Tibial nerve (tissue), 4 donors: ENCODE measurements around the gene SLC16A12.

Source experiments
- EP300 ChIP-seq, 2 donors: sonication (generic); formaldehyde crosslinking; IDR thresholded peaks; one replicate each; pipeline ENCODE4 v1.6.1; 2017; ENCODE audit warnings: antibody characterized with exemption in 2 of 2, mild to moderate bottlenecking in 1 of 2
- POLR2A ChIP-seq, 2 donors: fragments of 450-650 bp; IDR thresholded peaks; one replicate each; pipeline ENCODE4 v1.6.1; 2017; ENCODE audit warnings: antibody characterized with exemption in 2 of 2, mild to moderate bottlenecking in 2 of 2, moderate library complexity in 2 of 2
- TF ChIP-seq, protein P1 (sequence below), 5 experiments: fragments of 200-600 bp in 3 of 5; fragments of 450-650 bp in 2 of 5; sonication (generic) in 3 of 5; IDR thresholded peaks; one replicate each; pipeline ENCODE4 v1.5.1; 2016 to 2019; ENCODE audit warnings: antibody characterized with exemption in 5 of 5, mild to moderate bottlenecking in 3 of 5, moderate library complexity in 2 of 5

DNA sequence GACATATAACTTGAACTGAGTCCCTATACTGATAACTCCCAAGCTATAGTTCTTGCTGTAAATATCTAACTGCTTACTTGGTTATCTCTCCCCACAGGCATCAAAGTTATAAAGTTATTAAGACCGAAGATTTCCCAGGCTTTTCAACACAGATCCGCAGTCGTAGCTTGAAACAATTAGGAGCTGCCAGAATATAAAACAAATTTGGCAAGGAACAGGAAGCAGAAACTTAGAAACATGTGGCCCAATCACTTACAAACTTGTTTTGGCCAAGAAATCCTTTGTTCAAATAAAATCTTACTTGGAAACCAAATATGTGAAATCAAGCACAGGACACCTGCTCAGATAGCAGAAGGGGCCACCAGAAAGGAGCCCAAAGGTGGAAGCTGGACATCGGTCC lies 9.0 kb downstream of the SLC16A12 start:
- no peak for TF ChIP-seq POLR2A (IDR thresholded peaks at IDR 0.05)
- TF ChIP-seq, protein P1, sequence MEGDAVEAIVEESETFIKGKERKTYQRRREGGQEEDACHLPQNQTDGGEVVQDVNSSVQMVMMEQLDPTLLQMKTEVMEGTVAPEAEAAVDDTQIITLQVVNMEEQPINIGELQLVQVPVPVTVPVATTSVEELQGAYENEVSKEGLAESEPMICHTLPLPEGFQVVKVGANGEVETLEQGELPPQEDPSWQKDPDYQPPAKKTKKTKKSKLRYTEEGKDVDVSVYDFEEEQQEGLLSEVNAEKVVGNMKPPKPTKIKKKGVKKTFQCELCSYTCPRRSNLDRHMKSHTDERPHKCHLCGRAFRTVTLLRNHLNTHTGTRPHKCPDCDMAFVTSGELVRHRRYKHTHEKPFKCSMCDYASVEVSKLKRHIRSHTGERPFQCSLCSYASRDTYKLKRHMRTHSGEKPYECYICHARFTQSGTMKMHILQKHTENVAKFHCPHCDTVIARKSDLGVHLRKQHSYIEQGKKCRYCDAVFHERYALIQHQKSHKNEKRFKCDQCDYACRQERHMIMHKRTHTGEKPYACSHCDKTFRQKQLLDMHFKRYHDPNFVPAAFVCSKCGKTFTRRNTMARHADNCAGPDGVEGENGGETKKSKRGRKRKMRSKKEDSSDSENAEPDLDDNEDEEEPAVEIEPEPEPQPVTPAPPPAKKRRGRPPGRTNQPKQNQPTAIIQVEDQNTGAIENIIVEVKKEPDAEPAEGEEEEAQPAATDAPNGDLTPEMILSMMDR (IDR thresholded peaks at IDR 0.05), result no peak
- TF ChIP-seq EP300 (IDR thresholded peaks at IDR 0.05), result no peak
